Measurements from ENCODE around the gene RANBP2.
"Not testable (repeated sequence)": the region's sequence is repeated elsewhere in the genome, so short reads cannot be mapped to it uniquely, and the experiment has no call there.

Gene RANBP2

DNA sequence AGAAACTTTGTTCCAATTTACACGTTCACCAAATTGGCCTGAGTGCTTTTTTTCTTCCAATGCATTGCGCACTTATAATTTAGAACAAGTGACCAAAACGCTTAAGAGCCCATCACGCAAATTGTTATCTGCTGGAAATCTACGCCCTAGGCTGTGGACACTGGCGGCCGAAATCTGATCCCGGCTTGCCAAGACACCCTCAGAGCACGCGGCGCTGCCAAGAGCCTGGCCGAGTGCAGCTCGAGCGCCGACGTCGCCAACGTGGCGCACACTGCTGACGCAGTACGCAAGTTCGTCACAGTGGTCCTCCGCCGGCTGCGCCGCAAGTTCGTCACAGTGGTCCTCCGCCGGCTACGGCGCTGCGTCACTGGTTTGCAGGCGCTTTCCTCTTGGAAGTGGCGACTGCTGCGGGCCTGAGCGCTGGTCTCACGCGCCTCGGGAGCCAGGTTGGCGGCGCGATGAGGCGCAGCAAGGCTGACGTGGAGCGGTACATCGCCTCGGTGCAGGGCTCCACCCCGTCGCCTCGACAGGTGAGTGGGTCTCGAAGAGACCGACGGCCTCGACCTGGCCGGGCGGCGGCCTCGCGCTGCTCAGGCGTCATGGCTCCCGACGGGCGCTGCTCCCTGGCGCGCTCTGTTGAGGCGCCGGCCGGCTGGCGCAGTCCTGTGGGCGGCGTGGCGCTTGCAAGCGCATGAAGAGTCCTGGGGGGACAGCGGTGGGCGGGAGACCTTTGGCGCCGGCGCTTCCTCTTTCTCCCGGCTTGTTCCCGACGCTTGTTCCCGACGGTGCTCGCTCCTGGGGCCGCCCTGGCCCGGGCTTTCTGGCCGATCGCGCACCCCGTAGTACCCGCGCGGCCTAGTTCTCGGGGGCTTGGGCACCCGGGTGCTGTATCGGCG lies at the start of gene RANBP2:
Gene RANBP2, plus strand, starts transcription at position 334 of the 896 bp plus-strand sequence. Its CDS starts 125 bp downstream, at position 459.
- DNase-seq (ENCODE audit: low read depth) = peak; percentile 91

DNA sequence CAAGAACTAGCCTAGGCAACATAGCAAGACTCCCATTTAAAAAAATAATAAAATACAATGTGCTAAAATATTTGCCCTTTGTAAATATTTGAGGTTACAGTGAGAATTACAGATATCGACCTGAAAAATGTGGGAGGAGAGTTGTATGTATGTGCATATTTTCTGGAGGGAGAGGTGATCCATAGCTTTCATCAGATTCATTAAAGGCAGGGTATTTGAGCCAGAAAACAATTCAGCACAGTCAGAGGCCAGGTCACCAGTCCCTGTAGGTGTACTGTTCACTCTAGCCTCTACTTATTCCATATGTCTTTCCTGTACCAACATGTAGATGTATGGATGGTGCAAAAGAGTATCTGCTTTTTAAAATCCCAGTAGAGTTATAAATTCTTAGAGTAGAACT lies 49.0 kb upstream of the RANBP2 start:
- not testable (repeated sequence) for DNase-seq (ENCODE audit: low read depth)

DNA sequence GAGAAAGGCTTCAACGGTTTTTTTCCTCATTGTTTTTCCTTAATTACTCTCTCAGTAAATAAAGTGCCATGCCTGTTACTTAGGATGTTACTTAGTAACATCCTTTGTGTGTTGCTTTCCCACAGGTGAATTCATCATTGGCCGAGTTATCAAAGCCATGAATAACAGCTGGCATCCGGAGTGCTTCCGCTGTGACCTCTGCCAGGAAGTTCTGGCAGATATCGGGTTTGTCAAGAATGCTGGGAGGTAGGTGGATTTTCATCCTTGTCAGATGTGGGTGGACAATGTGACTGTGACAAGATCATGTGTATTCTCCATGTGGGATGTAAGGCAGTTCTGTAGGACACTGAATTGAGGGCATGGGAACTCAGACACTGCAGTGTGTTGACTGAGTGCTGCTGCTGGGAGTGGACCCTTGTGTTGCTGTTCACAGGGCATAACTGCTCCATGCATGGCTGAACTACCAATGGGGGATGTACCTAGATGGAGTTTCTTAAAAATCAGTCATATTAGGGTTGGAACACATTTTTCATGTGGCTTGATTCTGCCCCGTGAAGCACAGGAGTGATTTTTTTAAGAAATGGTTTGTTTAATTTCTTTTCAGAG lies 47.0 kb upstream of the RANBP2 start:
- DNase-seq (ENCODE audit: low read depth) = not testable (repeated sequence)

DNA sequence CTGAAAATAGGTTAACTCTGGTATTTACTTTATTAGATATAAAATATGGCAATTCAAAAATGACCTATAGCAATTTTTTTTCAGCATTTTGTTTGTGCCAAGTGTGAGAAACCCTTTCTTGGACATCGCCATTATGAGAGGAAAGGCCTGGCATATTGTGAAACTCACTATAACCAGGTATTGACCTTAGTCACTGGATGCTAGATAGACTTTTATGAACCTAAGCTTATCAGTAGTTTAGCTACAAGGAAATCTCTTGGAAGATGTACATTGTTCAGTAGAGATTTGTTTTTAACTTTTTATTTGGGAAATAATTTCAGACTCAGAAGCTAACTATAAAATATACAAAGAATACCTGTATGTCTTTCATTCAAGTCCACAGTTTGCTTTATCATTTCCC lies 42.8 kb upstream of the RANBP2 start:
- not testable (repeated sequence) for DNase-seq (ENCODE audit: low read depth)

DNA sequence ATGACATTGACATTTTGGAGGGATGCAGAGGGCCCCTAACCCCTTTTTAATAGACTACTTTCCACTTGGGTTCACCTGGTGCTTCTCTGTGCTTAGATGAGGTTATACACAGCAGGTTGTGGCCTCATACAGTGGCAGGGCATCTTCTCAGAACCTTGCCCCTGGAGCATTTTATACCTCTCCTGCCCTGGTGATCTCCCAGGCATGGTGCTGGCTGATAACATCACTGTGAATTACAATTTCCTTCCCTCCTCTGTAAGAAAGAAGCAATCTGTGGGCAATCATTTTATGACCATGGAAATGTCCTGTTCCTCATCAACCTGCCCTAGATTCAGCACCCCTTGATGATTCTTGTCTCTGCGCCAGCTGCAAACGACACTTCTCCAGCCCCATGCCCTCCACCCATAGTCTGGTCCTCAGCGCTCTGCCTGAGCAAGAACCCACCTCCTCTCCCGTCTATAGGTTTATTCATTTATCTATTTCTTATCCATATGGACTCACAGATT lies 42.0 kb upstream of the RANBP2 start:
- not testable (repeated sequence) for DNase-seq (ENCODE audit: low read depth)

DNA sequence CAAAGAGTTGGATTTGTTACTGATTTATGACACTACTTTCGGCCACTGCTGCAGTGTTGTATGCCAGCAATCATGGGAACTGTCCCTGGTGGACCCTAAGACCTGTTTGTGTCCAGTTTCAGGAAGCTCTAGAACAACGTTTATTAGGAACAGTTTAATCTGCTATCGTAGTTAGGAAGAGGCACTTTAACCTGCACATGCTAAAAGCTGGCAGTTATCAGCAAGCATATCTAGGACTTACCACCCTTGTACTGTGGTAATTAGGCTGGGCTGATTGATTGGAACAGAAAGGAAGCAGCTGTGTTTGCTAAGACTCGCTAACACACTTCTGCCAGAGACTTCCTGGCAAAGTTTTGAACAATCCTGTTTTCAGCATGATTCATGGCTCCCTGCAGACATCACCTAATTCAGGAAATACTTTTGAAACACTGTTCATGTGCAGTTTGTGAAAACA lies 41.1 kb upstream of the RANBP2 start:
- not testable (repeated sequence) for DNase-seq (ENCODE audit: low read depth)

DNA sequence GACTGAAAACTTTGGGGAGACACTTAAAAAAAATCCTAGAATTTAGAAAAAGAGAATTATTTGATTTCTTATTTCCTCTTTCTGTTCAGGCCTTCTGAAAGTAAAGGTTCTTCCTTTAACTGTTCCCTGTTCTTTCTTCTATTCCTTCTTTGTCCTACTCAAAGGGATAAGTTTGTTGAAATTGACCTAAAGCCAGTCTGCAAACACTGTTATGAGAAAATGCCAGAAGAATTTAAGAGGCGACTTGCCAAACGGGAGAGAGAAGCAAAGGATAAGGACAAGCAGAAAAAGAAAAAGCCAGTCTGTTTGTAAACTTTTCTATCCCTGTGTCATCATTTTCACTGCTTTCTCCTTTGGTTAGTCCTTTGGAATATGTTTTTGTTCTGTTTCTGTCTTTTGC lies 38.5 kb upstream of the RANBP2 start:
- not testable (repeated sequence) for DNase-seq (ENCODE audit: low read depth)

DNA sequence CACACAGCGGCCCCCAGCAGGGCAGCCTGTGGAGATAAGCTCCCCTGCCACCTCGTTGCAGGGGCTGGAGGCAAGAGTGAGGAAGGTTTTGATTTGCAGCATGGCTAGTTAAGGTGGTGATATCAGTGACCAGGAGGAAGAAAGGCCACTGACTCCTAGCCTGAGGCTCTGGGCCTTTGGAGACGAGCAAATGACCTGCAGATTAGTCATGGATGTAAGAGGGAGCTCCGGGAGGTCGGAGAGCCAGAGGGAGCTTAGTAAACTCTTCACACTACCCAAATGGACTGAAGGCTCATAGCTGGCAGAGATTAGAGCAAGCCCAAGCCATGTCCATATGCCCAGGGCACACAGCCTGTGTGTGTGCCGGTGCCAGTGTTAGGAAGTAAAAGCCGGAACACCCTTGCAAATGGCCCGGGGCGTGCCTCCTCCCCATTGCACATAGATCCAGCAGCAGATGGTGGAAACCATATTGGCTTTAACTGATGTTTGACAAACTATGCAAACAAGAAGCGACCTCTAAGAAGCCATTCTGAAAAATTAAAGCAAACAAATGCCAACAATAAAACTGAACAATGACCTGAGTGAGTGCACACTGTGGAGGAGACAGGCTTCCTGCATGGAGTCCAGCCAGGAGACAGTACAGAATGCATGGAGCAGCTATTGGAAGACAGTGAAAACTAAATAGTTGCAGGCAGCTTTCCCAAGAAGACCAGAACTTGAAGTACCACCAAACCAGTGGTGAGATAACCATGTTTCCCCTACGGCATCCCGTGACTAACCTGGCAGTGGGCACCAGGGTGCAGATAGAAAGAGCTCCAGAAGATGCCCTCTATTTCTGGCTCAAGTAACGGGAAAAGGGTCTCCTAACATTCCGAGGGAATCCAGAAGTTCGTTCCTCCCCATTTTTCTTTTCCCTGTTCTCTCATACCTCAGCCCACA lies 30.2 kb upstream of the RANBP2 start:
- DNase-seq (ENCODE audit: low read depth) = not testable (repeated sequence)

DNA sequence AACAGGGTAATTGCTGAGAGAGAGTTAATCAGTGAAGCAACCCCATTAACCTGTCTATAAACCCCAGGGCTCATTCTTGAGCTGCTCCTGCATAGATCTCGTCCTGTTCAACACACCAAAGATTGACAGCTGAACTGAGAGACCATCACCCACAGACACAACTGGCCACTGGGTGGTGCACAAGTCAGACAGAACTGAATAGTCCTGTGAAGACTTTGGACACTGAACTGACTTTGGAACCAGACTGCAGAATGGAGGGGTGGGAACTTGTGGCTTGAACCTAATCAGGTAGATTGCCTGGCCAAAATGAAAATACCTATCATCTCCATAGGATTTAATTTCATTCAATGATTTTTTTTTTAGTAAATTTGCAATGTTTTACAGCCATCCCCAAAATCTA lies 29.3 kb upstream of the RANBP2 start:
- DNase-seq (ENCODE audit: low read depth) = not testable (repeated sequence)

DNA sequence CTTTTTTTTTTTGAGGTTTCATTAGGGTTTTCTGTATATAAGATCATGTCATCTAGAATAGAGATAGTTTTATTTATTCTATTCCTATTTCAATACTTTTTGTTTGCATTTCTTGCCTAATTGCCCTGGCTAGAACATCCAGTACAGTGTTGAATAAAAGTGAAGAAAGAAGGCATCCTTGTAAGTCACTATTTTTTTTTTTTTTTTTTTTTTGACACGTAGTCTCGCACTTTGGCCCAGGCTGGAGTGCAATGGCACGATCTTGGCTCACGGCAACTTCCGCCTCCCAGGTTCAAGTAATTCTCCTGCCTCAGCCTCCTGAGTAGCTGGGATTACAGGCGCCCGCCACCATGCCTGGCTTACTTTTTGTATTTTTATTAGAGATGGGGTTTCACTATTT lies 27.8 kb upstream of the RANBP2 start:
- no peak for DNase-seq (ENCODE audit: low read depth)

DNA sequence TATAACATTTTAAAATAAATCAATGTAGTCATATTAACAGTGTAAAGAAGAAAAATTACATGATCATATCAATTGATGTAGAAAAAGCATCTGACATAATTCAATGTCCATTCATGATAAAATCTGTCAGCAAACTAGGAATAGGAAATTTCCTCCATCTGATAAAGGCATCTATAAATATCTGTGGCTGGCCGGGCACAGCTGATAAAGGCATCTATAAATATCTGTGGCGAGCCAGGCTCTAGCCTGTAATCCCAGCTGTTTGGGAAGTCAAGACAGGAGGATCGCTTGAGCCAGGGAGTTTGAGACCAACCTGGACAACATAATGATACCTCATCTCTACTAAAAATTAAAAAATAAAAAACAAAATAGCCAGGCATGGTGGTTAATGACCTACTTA lies 18.1 kb upstream of the RANBP2 start:
- no peak for DNase-seq (ENCODE audit: low read depth)

DNA sequence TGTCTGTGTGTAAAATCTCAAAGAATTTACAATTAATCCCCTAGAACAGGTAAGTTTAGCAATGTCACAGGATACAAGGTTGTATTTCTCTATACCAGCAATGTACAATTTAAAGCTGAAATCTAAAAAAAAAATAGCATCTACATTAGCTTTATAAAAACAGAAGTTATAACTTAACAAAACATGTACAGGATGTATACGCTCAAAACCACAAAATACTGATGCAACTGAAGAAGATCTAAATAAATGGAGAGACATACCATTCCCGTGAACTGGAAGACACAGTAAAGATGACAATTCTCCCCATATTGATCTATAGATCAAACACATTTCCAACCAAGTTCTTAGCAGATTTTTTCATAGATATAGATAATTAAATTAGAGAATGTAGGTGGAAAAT lies 17.5 kb upstream of the RANBP2 start:
- no peak for DNase-seq (ENCODE audit: low read depth)

DNA sequence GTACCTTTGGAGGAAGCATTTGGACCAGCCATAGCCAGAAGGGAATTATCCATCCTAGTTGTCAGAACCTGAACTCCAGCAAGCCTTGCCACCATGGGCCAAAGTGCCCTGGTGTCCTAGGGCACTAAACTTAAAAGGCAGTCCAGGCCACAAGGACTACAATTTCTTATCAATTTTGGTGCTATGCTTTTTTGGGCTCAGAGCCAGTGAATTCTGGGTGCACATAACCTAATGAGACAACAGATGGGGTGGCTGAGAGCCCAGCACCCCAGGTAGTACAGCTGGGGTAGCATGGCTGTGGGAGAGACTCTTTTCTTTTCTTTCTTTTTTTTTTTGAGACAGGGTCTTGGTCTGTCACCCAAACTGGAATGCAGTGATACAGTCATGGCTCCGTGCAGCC lies 14.4 kb upstream of the RANBP2 start:
- no peak for DNase-seq (ENCODE audit: low read depth)

DNA sequence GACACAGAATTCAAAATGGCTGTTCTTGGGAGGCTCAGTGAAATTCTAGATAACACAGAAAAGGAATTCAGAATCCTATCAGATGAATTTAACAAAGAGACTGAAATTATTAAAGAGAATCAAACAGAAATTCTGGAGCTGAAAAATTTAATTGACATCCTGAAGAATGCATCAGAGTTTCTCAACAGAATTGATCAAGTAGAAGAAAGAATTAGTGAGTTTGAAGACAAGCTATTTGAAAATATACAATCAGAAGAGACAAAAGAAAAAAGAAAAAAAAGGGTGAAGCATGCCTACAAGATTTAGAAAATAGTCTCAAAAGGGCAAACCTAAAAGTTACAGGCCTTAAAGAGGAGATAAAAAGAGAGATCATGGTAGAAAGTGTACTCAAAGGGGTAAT lies 12.0 kb upstream of the RANBP2 start:
- DNase-seq (ENCODE audit: low read depth) = no peak

DNA sequence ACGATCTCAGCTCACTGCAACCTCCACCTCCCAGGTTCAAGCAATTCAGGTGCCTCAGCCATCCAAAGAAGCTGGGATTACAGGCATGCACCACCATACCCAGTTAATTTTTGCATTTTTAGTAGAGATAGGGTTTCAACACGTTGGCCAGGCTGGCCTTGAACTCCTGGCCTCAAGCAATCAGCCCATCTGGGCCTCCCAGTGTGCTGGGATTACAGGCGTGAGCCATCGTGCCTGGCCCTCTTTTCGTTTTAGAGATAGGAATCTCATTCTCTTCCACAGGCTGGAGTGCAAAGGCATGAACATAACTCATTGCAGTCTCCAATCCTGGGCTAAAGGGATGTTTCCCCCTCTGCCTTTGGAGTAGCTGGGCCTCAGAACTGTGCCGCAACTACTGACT lies 2.3 kb upstream of the RANBP2 start:
- not testable (repeated sequence) for DNase-seq (ENCODE audit: low read depth)

DNA sequence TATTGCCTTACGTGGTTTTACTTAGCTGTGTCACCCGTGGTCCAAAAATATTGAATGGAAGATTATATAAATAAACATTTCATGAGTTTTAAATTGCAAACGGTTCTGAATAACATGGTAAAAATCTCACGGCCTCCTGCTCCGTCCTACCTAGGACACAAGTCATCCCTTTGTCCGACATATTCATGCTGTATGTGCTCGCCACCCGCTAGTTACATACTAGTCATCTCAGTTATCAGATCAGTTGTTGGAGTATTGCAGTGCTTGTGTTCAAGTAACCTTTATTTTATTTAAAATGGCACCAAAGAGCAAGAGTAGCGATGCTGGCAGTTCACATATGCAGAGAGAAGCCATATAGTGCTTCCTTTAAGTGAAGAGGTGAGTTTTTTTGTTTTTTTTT lies 6.8 kb downstream of the RANBP2 start:
- DNase-seq (ENCODE audit: low read depth) = not testable (repeated sequence)

DNA sequence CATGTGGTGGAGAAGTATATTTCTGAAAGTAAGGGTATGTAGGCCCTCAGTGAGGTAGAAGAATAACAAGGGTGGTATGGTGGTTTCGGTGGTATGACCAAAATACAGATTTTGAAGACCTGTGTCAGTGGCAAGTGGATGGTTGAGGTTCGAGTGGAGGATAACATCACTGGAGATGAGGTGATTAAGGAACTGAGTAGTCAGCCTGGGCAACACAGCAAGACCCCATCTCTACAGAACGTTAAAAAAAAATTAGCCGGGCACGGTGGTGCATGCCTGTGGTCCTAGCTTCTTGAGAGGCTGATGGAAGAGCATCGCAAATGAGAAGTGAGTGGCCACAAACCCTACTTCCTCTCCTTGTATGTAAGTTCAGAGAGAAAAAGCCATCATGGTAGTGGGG lies 15.4 kb downstream of the RANBP2 start:
- DNase-seq (ENCODE audit: low read depth) = not testable (repeated sequence)

DNA sequence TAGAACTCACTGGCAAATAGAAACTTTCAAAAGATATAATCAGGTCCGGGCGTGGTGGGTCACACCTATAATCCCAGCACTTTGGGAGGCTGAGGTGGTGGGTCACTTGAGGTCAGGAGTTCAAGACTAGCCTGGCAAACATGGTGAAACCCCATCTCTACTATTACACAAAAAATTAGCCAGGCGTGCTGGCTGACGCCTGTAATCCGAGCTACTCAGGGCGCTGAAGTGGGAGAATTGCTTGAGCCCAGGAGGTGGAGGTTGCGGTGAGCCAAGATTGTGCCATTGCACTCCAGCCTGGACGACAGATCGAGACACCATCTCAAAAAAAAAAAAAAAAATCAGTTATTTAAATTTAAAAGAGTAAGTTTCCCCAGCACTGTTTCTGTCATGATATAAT lies 38.7 kb downstream of the RANBP2 start:
- not testable (repeated sequence) for DNase-seq (ENCODE audit: low read depth)

DNA sequence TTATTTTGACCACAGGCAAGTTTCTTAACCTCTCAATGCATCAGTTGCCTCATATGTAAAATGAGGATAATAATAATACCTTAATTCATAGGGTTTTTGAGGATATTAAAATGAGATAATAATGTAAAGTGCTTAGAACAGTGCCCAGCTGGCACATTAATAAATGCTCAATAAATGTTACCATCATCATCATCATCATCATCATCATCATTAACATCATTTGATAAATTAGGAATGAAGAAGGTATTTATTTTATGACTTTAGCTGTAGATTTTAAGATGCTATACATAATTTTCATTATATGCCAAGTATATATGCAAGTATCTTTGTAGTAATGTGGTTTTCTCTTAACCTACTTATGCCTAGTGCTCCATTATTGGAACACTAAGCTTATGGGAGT lies 43.3 kb downstream of the RANBP2 start:
- not testable (repeated sequence) for DNase-seq (ENCODE audit: low read depth)

DNA sequence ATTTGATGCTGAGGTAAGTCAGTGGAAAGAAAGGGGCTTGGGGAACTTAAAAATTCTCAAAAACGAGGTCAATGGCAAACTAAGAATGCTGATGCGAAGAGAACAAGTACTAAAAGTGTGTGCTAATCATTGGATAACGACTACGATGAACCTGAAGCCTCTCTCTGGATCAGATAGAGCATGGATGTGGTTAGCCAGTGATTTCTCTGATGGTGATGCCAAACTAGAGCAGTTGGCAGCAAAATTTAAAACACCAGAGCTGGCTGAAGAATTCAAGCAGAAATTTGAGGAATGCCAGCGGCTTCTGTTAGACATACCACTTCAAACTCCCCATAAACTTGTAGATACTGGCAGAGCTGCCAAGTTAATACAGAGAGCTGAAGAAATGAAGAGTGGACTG lies 47.4 kb downstream of the RANBP2 start:
- DNase-seq (ENCODE audit: low read depth) = not testable (repeated sequence)

DNA sequence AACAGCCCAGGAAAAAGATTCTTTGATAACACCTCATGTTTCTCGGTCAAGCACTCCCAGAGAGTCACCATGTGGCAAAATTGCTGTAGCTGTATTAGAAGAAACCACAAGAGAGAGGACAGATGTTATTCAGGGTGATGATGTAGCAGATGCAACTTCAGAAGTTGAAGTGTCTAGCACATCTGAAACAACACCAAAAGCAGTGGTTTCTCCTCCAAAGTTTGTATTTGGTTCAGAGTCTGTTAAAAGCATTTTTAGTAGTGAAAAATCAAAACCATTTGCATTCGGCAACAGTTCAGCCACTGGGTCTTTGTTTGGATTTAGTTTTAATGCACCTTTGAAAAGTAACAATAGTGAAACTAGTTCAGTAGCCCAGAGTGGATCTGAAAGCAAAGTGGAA lies 48.6 kb downstream of the RANBP2 start:
- not testable (repeated sequence) for DNase-seq (ENCODE audit: low read depth)

DNA sequence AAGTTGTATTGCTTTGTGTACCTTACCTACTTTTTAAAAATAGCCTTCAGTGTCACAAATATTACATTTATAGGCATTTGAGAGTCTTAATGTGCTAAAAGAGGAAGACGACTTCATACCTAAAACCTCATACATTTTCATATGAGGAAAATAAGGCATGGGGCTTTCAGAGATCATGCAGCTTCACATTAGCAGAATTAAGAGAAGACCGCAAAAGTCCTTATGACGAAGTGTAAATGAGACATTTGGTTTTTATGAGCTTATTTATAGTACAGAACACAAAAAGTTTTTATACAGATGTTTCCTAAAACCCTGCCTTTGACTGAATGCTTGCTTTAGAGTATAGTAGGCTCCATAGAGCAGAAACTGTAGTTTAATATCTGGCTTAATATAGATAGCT lies 57.2 kb downstream of the RANBP2 start:
- DNase-seq (ENCODE audit: low read depth) = no peak

Measured in T-helper 22 cell (primary cell).